Coronary artery (tissue), 2 donors: ENCODE results near the gene IRS1.
A peak's percentile ranks its signal among the peaks of the same experiment; 100 is the strongest.

Experiments used
- DNase-seq: peaks from one replicate; pipeline ENCODE4 v3.0.0-alpha.2; 2017; ENCODE audit warnings: low spot score
- H3K27ac ChIP-seq, 2 donors: fragments of 200-600 bp; sonication (generic); one replicate each; pipeline ENCODE4 v1.5.1; 2016 to 2019
- H3K4me3 ChIP-seq: fragments of 200-600 bp; sonication (generic); 2 replicates; pipeline ENCODE4 v1.5.1; 2016; ENCODE audit warnings: mild to moderate bottlenecking, moderate library complexity
- CTCF ChIP-seq: fragments of 200-600 bp; sonication (generic); IDR thresholded peaks from one replicate; pipeline ENCODE4 v1.5.1; 2019; ENCODE audit warnings: antibody characterized with exemption

IRS1 gene

GRCh38 chr2:226777611-226778010 lies 22.0 kb downstream of the IRS1 start:
- H3K4me3 ChIP-seq = no peak overlapping the region
- no peak for TF ChIP-seq CTCF
- DNase-seq = no peak
- no peak overlapping the region for H3K27ac ChIP-seq

DNA sequence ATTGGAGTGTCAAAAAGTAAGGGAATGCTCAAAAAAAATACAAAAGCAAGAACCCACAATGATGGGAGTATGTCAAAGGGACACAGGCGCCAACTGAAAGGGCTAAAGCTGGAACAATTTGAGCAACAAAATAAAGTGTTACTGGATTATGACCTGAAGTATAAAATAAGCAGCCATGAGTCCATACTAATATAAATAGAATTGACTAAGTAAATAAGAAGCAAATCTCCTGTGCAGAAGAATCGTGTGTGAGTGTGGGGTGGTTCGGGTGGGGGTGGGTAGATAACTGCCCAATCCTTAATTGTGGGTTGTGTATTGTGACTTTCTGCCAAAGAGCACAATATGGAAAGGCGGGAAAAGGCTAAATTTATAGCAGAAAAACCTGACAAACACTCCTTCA lies 23.5 kb downstream of the IRS1 start:
- Histone ChIP-seq H3K4me3 (no peak overlapping the region), H3K27ac (no peak overlapping the region)
- TF ChIP-seq CTCF = no peak
- no peak for DNase-seq

GRCh38 chr2:226775032-226775509 lies 24.5 kb downstream of the IRS1 start:
- TF ChIP-seq CTCF = no peak
- no peak for DNase-seq
- no peak overlapping the region for H3K4me3 ChIP-seq
- no peak overlapping the region for H3K27ac ChIP-seq

DNA sequence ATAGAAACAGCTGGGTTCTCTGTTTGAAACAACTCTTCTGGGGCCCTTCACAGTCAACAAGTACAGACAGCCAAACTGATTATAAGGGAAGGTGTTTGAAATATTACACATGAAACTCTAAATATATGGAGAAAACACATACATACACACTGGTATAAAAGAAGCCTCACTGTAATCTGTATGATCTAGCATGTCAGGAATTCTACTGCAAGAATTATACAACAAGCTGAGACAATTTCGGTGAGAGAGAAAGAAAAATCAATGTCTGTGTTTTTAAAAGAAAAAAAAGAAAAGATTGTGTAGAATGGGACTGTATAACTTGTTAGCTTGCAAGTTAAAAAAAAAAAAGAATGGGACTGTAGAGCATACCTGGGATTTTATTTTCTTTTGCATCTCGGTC lies 26.3 kb downstream of the IRS1 start:
- DNase-seq = no peak
- no peak for TF ChIP-seq CTCF
- Histone ChIP-seq H3K27ac (no peak overlapping the region), H3K4me3 (no peak overlapping the region)

- Histone ChIP-seq H3K4me3 (peak overlapping the region; percentile 11), H3K27ac (no peak overlapping the region)
- no peak for TF ChIP-seq CTCF
- DNase-seq = no peak
Measured at GRCh38 chr2:226772389-226773179, 27.0 kb downstream of the IRS1 start.

DNA sequence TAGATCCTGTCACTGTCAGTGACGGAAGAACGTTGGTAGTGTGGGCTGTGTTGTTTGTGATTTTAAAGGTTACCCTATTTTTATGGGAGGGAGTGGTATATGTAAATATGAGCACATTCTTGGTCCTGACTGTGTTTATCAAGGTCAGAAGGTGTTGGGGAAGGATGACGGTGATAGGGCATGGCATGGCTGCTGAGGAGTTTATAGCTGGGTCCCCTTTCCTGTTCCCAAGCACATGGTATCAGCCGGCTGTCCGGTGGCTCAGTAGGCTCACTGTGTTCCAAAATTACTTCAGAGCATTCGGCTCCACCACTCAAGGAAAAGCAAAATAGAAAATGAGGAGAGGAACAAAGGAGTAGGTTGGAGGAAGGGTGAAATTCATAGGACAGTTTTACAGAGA lies 28.6 kb downstream of the IRS1 start:
- no peak for DNase-seq
- no peak overlapping the region for H3K4me3 ChIP-seq
- no peak for TF ChIP-seq CTCF
- no peak overlapping the region for H3K27ac ChIP-seq
